HG03025 (cell line): ENCODE results near the gene DIP2C.
"Not testable (repeated sequence)": the region's sequence is repeated elsewhere in the genome, so short reads cannot be mapped to it uniquely, and the experiment has no call there.

Experiments used
- ATAC-seq: cut with Tn5 transposase; IDR thresholded peaks from one replicate; pipeline ENCODE4 v1.9.1; 2021; ENCODE audit warnings: mild to moderate bottlenecking, moderate library complexity; ENCODE audit not compliant: unreplicated experiment, low FRiP score

The DIP2C gene

GRCh38 chr10:525565-526315 is 163.7 kb downstream of the DIP2C start:
- ATAC-seq, result no peak

- no peak for ATAC-seq
These were observed 165.5 kb downstream of the DIP2C start for GRCh38 chr10:523925-524324.

GRCh38 chr10:522350-522749 is 167.1 kb downstream of the DIP2C start:
- ATAC-seq, result no peak

GRCh38 chr10:521261-522250 is 167.9 kb downstream of the DIP2C start:
- ATAC-seq, result no peak

GRCh38 chr10:520402-520787 is 169.1 kb downstream of the DIP2C start:
- ATAC-seq, result no peak

GRCh38 chr10:519716-520401 is 169.6 kb downstream of the DIP2C start:
- no peak for ATAC-seq

GRCh38 chr10:519055-519715 is 170.3 kb downstream of the DIP2C start:
- ATAC-seq, result no peak

- no peak for ATAC-seq
These were observed 171.5 kb downstream of the DIP2C start for GRCh38 chr10:517872-518475.

- ATAC-seq, result no peak
These were observed 172.1 kb downstream of the DIP2C start for GRCh38 chr10:517241-517830.

- ATAC-seq, result no peak
These were observed 172.7 kb downstream of the DIP2C start for GRCh38 chr10:516764-517163.

- ATAC-seq, result no peak
These were observed 173.8 kb downstream of the DIP2C start for GRCh38 chr10:515674-516073.

- ATAC-seq, result no peak
These were observed 175.3 kb downstream of the DIP2C start for GRCh38 chr10:514137-514671.

- no peak for ATAC-seq
These were observed 176.1 kb downstream of the DIP2C start for GRCh38 chr10:513393-513792.

GRCh38 chr10:512661-513060 is 176.8 kb downstream of the DIP2C start:
- not testable (repeated sequence) for ATAC-seq

- no peak for ATAC-seq
These were observed 177.6 kb downstream of the DIP2C start for GRCh38 chr10:511849-512191.

GRCh38 chr10:511101-511848 is 178.2 kb downstream of the DIP2C start:
- ATAC-seq, result no peak

GRCh38 chr10:510415-510881 is 179.0 kb downstream of the DIP2C start:
- ATAC-seq, result no peak

- no peak for ATAC-seq
These were observed 179.9 kb downstream of the DIP2C start for GRCh38 chr10:509361-510102.
